Stomach (tissue), 4 donors: Measurements from ENCODE around the gene NUDT1.

Experiments used
- CTCF ChIP-seq, 7 experiments: fragments of 450-650 bp in 4 of 7; fragments of 200-600 bp in 3 of 7; sonication (generic) in 3 of 7; IDR thresholded peaks; one replicate each; pipeline ENCODE4 v1.5.1; 2016 to 2019; ENCODE audit warnings: antibody characterized with exemption in 7 of 7, control low read depth in 2 of 7, mild to moderate bottlenecking in 1 of 7
- POLR2AphosphoS5 ChIP-seq, 3 donors: sonication (generic); formaldehyde crosslinking; IDR thresholded peaks; one replicate each; pipeline ENCODE4 v1.6.1; 2016; ENCODE audit warnings: antibody characterized with exemption in 3 of 3

GRCh38 chr7:2230882-2231281 is 11.1 kb upstream of the NUDT1 start:
- no peak for TF ChIP-seq POLR2AphosphoS5 (IDR thresholded peaks at IDR 0.05)
- no peak for TF ChIP-seq CTCF (IDR thresholded peaks at IDR 0.05)
